GM08714 (cell line): Measurements from ENCODE around the gene C12orf56.
"Not testable (repeated sequence)": the region's sequence is repeated elsewhere in the genome, so short reads cannot be mapped to it uniquely, and the experiment has no call there.

Experiments used
- H3K4me3 ChIP-seq: fragments of 200-500 bp; sonication (Bioruptor generic); 2 replicates; pipeline ENCODE4 v1.5.1; 2014; ENCODE audit warnings: mild to moderate bottlenecking, low read length, inconsistent platforms
- ZNF274 ChIP-seq: IDR thresholded peaks from 2 replicates; pipeline ENCODE4 v1.6.1; 2012; ENCODE audit warnings: mild to moderate bottlenecking, low read depth, low read length

C12orf56 gene

GRCh38 chr12:64299628-64300027, 90.9 kb downstream of the C12orf56 start:
- no peak for TF ChIP-seq ZNF274
- H3K4me3 ChIP-seq, result no peak overlapping the region

- H3K4me3 ChIP-seq, result no peak overlapping the region
- no peak for TF ChIP-seq ZNF274
Observed at GRCh38 chr12:64296301-64296700, 94.3 kb downstream of the C12orf56 start.

- TF ChIP-seq ZNF274, result no peak
- no peak overlapping the region for H3K4me3 ChIP-seq
Observed at GRCh38 chr12:64293654-64294364, 96.7 kb downstream of the C12orf56 start.

GRCh38 chr12:64293174-64293573, 97.4 kb downstream of the C12orf56 start:
- H3K4me3 ChIP-seq, result not testable (repeated sequence)

GRCh38 chr12:64286521-64286920, 104.0 kb downstream of the C12orf56 start:
- no peak for TF ChIP-seq ZNF274
- H3K4me3 ChIP-seq, result no peak overlapping the region

GRCh38 chr12:64284256-64284655, 106.3 kb downstream of the C12orf56 start:
- no peak for TF ChIP-seq ZNF274
- no peak overlapping the region for H3K4me3 ChIP-seq

GRCh38 chr12:64278421-64278820, 112.1 kb downstream of the C12orf56 start:
- no peak for TF ChIP-seq ZNF274
- H3K4me3 ChIP-seq, result no peak overlapping the region

GRCh38 chr12:64273527-64274403, 116.8 kb downstream of the C12orf56 start:
- no peak overlapping the region for H3K4me3 ChIP-seq
- TF ChIP-seq ZNF274, result no peak

- no peak for TF ChIP-seq ZNF274
- H3K4me3 ChIP-seq, result no peak overlapping the region
Observed at GRCh38 chr12:64270411-64270810, 120.1 kb downstream of the C12orf56 start.

GRCh38 chr12:64269161-64269560, 121.4 kb downstream of the C12orf56 start:
- no peak overlapping the region for H3K4me3 ChIP-seq
- no peak for TF ChIP-seq ZNF274

- TF ChIP-seq ZNF274, result no peak
- no peak overlapping the region for H3K4me3 ChIP-seq
Observed at GRCh38 chr12:64268409-64268808, 122.1 kb downstream of the C12orf56 start.

GRCh38 chr12:64265839-64266238, 124.7 kb downstream of the C12orf56 start:
- TF ChIP-seq ZNF274, result no peak
- no peak overlapping the region for H3K4me3 ChIP-seq

- TF ChIP-seq ZNF274, result no peak
- H3K4me3 ChIP-seq, result no peak overlapping the region
Observed at GRCh38 chr12:64261813-64262212, 128.7 kb downstream of the C12orf56 start.

- H3K4me3 ChIP-seq, result no peak overlapping the region
- TF ChIP-seq ZNF274, result no peak
Observed at GRCh38 chr12:64258576-64258975, 132.0 kb downstream of the C12orf56 start.

GRCh38 chr12:64256166-64256800, 134.3 kb downstream of the C12orf56 start:
- no peak overlapping the region for H3K4me3 ChIP-seq
- TF ChIP-seq ZNF274, result no peak
